GM21423 (cell line): ENCODE results near the gene KLF1.
"Not testable (repeated sequence)": the region's sequence is repeated elsewhere in the genome, so short reads cannot be mapped to it uniquely, and the experiment has no call there.

Source experiments
- ATAC-seq: cut with Tn5 transposase; IDR thresholded peaks from one replicate; pipeline ENCODE4 v1.9.1; 2021; ENCODE audit warnings: mild to moderate bottlenecking, moderate library complexity; ENCODE audit not compliant: unreplicated experiment

KLF1 gene

DNA sequence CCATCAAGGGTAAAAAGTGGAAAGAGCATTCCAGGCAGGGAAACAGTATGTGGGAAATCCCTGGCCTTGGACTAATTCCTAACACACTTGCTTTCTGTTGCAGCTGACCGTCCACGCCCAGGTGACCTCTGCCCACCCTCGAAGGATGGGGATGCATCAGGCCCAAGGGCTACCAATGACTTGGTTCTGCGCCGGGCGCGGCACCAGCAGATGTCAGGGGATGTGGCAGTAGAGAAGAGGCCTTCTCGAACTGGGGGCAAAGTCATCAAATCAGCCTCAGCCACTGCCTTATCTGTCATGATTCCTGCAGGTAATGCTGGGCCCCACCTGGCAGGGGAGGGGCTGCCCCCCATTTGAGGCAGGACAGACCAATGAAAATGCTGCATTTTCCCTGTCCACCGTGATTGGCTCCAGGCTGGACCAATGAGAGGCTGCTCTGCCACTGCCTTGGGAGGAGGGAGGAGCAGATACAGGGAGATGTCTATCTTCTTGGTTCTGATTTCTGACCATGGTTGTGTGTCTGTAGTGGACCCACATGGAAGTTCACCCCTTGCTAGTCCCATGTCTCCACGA, 18.4 kb downstream of the KLF1 start:
- no peak for ATAC-seq

DNA sequence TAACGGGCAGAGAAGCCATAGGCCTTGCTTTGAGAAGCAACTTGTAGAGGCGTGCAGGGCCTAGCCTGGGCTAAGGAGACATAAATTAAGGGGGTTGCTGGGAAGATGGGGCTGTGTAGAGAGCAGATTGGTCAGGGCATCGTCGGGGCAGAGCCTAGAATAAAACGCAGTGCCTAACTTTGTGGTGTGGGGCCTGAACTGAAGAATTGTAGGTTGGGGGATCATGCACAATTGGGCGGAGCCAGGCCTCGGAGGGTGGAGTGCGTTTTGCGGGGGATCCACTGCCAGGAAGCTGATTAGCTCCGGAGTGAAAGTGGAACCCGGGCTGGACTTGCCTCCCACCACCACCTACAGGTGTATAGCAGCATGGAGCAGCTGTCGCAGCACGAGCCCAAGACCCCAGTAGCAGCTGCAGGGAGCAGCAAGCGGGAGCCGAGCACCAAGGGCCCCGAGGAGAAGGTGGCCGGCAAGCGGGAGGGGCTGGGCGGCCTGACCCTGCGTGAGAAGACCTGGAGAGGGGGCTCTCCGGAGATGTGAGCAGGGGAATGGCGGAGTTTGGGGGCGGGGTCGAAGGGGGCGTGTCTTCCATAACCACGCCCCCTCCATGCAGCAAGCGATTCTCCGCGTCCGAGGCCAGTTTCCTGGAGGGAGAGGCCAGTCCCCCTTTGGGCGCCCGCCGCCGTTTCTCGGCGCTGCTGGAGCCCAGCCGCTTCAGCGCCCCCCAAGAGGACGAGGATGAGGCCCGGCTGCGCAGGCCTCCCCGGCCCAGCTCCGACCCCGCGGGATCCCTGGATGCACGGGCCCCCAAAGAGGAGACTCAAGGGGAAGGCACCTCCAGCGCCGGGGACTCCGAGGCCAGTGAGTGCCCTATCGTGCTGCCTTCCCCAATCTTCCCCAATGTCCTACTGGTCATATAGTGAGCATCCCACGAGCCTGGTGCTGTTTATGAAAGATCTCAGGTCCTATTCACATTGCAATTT, 19.6 kb downstream of the KLF1 start:
- peak; percentile 61 for ATAC-seq

DNA sequence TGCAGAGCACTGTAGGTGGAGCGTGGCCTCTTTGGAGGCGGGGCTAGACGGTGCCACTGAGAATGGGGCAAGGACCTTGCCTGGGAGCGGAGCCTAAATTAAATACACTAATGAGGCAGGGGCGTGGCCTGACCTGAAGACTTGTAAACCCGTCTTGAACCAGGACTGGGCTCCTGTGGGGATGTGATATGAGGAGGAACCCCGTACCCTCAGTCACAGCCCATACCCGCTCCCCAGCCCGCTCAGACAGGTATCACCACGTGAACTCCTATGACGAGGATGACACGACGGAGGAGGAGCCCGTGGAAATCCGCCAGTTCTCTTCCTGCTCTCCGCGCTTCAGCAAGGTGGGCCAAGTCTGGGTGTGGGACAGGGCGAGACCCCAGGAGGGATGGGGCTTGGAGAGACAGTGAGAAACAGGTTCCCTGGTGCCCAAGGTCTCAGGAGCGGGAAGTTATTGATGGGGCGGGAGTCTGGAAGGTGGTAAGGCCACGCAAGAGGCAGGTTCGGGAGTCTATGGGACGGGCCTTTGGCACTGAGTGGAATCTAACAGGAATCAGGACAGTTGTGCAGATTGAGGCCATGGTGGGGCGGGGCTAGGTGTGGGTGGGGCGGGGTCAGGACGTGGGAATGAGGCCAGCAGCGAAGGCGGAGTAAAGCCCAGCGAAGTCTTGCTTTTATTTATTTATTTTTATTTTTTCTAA, 20.4 kb downstream of the KLF1 start:
- no peak for ATAC-seq

DNA sequence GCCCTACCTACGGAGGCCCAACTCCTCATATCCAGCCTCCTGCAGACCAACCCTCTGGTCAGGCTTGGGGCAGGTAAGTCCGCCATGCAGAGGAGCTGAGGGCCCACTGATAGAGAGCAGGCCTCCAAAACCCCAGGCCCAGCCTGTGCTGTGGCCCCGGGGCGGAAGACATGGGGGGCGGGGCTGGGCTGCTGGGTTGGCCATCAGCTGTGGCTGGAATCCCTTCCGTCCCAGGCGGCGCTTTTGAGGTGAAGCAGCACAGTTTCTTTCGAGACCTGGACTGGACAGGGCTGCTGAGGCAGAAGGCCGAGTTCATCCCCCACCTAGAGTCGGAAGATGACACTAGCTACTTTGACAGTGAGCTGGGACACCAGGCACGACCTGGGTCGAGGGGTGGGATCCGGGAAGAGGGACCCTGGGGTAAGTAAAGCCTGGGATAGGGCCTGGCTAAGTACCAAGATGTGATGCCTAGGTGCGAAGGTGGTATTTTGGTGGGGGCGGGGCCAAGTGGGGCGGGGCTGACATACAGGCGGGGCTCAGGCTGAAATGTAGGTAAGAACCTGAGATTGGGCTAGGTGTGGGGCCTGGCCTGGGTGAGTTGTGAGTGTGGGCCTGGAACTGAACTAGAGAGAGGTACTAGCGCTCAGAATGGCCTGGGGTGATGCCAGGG, 21.1 kb downstream of the KLF1 start:
- no peak for ATAC-seq

DNA sequence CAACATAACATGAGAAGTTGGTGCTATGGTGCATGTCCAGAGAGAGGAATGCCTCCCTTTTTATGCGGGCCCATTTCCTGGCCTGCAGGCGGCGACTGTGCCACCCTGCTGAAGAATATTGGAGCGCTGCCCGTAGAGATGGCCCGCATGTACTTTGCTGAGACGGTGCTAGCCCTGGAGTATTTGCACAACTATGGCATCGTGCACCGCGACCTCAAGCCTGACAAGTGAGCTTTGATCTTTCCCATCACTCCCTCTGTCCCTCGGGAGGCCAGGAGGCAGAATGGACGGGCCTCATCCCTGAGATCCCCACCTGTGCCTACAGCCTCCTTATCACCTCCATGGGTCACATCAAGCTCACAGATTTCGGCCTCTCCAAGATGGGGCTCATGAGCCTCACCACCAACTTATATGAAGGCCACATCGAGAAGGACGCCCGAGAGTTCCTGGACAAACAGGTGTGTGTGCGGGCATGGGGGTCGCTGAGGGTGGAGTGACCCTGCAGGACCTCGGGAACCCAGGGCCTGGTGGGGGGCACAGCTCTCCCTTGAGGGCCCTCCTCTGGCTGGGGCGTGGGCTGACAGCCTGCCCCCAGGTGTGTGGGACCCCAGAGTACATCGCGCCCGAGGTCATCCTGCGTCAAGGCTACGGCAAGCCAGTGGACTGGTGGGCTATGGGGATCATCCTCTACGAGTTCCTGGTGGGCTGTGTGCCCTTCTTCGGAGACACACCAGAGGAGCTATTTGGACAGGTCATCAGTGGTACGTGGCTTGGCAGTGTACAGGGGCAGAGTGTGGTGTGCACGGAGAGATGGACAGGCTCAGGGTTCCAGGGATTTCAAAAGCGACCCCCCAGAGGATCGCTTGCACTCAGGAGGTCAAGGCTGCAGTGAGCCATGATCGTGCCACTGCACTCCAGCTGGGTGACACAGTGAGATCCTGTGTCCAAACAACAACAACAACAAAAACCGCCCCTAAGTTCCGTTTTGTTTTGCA, 22.0 kb downstream of the KLF1 start:
- no peak for ATAC-seq

DNA sequence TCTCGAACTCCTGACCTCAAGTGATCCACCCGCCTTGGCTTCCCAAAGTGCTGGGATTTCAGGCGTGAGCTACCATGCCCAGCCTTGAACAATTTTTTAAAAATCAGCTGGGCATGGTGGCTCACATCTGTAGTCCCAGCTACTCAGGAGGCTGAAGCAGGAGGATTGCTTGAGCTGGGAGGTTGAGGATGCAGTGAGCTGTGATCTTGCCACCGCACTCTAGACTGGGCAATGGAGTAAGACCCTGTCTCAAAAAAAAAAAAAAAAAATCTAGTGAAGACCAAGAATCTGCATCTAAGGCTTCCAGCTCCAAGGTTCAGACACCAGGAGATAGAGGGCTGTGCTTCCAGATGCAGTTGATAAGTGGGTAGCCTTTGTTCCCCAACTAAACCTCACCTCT, 22.9 kb downstream of the KLF1 start:
- no peak for ATAC-seq

DNA sequence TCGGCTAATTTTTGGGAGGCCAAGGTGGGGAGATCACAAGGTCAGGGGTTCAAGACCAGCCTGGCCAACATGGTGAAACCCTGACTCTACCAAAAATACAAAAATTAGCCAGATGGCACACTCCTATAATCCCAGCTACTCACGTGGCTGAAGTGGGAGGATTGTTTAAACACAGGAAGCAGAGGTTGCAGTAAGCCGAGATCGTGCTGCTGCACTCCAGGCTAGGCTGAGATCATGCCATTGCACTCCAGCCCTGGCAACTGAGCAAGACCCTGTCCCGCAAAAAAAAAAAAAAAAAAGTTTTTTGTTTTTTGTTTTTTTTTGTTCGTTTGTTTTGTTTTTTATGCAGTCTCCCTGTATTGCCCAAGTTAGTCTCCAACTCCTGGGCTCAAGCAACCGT, 27.5 kb downstream of the KLF1 start:
- no peak for ATAC-seq

DNA sequence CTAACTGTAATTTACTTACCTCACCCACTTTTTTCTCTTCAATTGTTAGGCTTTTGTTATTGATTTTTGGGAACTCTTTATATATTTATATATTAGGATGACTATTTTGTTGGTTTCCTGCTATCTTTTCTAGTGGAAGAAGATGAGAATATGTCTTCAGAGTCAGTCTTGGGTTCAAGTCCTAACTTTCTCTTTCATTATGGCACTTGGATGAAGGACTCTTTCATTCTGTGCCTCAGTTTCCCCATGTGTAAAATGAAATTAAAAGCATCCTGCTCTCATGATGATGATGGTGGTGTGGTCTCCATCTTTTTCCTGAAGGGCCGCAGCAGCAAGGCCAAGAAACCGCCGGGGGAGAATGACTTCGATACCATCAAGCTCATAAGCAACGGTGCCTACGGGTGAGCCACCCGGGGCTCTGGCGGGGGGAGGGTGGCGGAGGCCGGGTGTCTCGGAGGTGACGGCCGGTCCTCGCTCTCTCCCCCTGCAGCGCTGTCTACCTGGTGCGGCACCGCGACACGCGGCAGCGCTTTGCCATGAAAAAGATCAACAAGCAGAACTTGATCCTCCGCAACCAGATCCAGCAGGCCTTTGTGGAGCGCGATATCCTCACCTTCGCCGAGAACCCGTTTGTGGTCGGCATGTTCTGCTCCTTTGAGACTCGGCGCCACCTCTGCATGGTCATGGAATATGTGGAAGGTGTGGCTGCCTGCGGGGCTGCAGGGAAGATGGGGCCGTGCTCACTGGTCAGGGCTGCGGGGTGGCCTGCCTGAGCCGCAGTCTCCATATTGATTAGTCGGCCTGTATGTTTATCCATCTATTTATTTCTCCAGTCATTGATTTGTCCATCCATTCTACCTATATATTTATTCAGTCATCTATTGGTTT, 28.7 kb downstream of the KLF1 start:
- ATAC-seq = no peak

DNA sequence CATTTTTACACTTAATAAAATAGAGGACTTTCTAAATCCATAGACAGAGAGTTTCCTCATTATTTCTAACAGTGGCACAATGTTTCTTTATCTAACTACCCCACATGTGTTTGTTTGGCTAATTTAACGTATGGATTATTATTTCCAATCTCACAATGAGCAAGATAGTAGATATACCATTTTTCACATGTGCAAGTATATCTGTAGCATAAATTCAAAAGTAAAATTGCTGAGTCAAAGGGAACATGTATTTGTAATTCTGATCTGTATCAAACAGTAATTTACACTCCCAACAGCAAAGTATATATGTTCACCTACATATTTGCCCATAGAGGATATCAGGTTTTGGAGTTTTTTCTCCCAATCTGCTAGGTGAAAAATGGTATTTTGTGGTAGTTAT, 30.3 kb downstream of the KLF1 start:
- no peak for ATAC-seq

DNA sequence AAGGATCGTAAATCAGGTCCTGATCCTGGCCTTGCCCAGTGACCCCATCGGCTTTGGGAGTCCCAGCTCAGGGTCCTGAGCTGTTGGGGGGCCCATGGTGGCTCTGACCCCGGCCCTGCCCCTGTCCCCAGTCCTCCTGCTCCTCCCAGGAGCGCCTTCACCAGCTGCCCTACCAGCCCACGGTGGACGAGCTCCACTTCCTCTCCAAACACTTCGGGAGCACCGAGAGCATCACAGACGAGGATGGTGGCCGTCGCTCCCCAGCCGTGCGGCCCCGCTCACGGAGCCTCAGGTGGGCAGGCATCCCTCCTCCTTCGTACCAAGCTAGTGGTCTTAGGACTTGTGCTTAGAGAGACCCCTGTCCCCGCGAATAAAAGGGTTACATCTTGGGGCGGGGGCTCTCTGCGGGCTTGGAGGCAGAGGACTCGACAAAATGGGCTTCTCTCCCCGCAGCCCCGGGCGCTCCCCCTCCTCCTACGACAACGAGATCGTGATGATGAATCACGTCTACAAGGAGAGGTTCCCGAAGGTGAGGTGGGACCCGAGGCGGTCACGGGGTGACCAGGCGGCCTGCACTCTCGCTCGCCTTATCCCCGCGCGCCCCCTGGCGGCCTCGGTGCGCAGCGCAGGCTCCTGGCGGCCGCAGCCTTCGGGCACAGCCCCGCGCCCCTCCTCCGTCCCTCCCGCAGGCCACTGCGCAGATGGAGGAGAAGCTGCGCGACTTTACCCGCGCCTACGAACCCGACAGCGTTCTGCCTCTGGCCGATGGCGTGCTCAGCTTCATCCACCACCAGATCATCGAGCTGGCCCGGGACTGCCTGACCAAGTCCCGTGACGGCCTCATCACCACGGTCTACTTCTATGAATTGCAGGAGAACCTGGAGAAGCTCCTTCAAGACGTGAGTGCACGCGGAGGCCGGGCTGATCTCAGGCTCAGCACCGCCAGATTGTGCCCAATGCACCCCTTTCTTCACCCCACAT, 39.6 kb downstream of the KLF1 start:
- ATAC-seq = peak; percentile 68

DNA sequence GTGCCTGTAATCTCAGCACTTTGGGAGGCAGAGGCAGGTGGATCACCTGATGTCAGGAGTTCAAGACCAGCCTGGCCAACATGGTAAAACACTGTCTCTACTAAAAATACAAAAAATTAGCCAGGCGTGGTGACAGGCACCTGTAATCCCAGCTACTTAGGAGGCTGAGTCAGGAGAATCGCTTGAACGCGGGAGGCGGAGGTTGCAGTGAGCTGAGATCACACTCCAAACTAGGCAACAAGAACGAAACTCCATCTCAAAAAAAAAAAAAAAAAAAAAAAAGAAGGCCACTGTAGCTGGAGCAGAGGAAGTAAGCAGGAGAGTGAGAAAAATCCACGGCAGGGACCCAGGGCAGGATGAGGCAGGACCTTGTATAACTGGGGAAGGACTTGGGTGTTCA, 40.4 kb downstream of the KLF1 start:
- ATAC-seq = not testable (repeated sequence)

DNA sequence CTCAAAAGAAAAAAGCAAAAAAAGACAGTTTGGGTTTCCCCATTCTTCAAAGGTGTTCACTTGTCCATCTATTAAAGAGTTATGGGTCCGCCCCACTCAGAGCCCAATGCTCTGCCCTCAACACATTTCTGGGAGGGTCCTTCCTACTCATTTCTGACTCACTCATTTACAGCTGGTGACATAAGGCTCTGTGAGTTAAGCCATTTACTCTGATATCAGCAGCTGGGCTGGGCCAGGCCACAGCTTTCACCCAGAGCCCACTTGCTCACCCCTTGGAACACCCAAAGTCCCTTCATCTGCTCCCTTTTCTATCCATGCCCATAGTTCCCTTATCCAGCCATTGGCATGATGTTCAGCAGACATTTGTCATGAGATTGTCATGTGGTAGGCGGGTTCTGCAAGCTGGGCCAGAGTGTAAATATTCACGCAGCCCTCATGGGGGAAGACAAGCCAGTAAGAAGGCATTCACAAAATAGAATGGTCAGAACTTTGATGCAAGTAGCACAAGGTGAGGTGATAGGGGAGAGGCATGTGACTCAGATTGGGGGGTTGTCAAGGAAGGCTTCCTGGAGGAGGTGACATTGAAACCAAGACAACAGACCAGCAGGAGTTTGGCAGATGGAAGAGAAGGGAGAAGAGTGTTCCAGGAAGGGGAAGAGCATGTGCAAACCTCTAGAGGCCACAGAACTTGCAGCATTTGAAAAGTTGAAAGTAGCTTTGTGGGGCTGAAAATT, 42.8 kb downstream of the KLF1 start:
- no peak for ATAC-seq

DNA sequence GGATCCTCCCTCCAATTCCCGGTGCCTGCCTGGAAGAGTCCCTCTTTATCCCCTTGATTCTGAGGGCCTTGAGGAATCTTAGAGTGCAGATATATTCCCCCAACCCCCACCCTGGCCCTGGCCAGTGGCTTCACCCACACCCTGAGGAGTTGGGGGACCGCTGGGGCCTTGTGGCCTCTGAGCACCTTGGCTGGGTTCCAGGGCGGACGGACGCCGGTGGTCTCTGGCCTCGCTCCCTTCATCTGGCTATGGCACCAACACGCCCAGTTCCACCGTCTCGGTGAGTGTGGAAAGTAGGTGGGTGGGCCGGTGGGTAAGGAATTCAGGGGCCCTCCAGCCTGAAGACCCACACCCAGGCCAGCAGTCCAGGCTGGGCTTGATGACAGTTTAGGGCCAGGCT, 43.7 kb downstream of the KLF1 start:
- ATAC-seq = no peak

DNA sequence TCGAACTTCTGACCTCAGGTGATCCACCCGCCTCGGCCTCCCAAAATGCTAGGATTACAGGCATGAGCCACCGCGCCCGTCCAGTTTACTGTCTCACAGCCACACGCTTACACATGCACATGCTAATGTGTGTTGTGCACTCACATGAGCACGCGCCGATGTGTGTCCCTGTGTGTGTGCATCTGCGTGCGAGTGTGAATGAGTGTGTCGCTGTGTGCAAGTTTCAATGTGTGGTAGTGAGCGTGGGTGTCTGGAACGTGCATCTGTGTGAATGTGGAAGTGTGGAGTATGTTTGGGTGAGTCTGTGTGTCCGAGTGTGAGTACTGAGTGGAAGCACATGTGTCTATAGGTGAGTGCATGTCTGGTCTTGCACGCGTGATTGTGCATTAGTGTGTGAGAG, 44.5 kb downstream of the KLF1 start:
- no peak for ATAC-seq

DNA sequence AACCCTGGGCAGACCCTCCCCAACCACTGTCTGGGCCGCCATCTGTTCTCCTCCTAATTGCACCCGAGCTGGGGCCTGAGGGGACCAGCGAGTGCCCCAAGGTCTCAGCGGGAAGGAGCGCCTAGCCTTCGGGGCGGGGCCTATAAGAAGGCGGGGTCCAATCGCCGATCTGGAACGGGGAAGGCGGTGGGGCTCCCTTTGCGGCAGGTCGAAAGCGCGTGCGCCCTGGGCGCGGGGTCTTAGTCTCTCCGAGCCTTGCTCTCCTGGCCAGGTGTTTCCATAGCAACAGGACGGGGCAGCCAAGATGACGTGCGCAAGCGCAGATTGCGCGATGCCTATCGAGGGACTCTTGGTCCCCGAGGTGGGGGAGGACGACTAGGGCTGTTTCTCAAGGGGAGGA, 45.9 kb downstream of the KLF1 start:
- no peak for ATAC-seq

DNA sequence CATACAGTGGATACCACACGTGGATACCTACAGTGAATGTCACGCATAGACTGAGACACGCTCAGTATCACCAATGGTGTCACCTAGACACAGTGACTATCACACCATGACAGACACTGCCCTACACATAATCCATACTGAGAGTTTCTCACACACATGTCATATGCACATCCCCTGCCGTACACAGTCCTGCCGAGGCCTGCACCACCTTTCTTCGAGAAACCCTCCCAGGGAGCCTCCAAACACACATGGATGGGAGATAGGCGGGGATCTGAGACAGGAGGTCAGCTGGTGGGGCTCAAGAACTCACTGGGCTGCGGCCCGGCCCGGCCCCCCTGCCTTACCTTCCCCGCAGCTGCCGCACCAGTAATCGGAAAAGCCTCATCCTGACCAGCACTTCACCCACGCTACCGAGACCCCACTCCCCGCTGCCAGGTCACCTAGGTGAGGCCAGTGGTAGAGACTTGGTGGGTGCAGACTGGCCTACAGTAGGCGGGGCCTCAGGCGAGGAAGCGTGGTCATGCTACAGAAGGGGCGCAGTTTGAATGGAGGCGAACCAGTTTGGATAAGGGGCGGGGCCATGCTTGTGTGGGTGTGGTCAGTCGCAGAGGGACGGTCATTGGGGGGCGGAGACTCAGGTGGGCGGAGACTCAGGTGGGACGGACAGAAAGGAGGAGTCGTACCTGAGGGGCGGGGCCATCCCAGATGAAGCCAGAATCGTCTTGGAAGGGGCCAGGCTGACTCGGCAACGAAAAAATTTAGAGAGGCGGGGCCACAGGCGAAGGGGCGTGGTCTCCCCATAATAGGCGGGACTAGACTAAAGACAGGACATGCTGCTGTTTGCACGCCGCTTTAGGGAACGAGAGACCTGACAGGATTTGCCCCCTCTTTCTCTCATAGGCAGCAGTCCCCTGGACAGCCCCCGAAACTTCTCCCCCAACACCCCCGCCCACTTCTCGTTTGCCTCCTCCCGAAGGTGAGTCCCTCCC, 46.6 kb downstream of the KLF1 start:
- ATAC-seq = no peak
